GM12872 (cell line): ENCODE measurements around the gene SCIN.

Experiments used
- TF ChIP-seq, protein P1 (sequence below): IDR thresholded peaks from 3 replicates; pipeline ENCODE4 v1.5.1; 2011; ENCODE audit warnings: low read depth, mild to moderate bottlenecking, low read length, moderate library complexity; ENCODE audit not compliant: insufficient read depth

Gene SCIN

DNA sequence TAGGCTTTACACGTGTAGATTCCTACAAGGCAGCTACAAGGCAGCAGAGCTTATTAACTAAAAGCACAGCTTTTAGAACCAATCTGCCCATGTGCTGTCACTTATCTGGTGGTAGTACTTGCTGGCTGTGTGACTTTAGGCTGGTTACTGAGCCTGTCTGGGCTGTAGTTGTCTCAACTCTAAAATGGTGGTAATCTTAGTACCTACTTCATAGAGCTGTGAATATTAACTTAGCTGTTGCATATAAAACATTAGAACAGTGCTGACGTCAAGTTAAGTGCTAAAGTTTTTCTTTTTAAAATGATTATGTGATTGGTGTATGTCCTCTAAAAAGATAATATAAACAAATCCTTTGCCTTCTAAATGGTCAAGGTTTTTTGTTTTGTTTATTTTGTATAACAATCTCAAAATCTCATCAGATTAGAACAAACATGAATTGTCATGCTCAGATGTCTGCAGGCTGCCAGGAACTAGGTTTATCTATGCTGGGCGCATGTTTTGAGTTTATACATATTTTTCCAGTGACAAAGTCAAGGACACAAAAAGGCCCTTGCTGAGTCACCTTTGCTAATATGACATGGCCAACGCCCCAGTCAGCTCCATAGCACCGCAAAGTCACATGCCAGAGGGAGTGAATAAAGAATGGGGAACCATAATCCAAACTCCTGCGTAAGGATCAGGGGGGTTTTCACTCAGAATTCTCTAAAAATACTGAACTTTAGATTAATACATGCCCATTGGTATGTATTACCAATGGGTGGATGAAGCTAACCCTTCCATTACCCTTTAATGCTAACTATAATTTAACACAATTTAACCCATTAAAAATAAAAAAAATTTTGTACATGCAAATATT, 77.1 kb downstream of the SCIN start:
- TF ChIP-seq, protein P1, sequence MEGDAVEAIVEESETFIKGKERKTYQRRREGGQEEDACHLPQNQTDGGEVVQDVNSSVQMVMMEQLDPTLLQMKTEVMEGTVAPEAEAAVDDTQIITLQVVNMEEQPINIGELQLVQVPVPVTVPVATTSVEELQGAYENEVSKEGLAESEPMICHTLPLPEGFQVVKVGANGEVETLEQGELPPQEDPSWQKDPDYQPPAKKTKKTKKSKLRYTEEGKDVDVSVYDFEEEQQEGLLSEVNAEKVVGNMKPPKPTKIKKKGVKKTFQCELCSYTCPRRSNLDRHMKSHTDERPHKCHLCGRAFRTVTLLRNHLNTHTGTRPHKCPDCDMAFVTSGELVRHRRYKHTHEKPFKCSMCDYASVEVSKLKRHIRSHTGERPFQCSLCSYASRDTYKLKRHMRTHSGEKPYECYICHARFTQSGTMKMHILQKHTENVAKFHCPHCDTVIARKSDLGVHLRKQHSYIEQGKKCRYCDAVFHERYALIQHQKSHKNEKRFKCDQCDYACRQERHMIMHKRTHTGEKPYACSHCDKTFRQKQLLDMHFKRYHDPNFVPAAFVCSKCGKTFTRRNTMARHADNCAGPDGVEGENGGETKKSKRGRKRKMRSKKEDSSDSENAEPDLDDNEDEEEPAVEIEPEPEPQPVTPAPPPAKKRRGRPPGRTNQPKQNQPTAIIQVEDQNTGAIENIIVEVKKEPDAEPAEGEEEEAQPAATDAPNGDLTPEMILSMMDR, result no peak

DNA sequence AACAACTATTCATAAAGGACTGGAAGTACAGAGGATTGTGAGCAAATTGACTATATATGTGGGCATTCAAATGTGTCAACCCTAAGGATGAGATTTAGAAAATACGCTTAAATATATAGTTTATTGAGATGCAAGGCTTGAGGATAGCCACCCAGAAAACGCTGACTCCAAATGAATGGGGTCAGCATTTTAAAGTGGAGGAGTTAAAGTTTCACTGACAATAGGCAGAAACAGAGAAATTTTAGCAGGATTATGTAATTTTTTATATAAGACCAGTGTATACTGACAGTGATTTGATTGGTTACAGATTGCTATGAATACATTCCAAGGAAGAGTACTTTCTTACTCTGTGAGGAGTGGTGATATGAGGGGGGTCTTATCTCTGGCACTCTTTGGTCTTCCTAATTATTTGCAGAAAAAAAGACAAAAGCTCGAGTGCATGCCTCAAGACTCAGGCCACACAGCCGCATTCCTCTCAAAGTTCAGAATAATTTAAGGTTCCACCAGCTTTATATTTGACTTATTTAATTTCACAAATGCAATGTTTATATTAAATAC, 78.3 kb downstream of the SCIN start:
- TF ChIP-seq, protein P1, result no peak

DNA sequence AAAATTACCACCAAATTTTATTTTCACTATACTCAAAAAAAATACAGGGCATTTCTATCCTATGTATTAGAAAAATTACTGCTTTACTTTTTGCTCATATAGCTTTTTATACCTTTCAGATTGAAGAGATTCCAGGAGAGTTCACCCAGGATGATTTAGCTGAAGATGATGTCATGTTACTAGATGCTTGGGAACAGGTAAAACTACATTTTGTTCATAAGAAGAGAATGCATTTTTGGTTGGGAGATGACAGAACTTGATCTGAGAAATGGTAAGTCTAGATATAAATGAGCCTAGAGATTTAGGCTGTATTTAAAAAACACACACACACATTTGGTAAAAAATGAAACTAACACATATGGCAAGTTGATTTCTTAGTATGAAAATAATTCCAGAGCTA, 78.8 kb downstream of the SCIN start:
- TF ChIP-seq, protein P1, result no peak

DNA sequence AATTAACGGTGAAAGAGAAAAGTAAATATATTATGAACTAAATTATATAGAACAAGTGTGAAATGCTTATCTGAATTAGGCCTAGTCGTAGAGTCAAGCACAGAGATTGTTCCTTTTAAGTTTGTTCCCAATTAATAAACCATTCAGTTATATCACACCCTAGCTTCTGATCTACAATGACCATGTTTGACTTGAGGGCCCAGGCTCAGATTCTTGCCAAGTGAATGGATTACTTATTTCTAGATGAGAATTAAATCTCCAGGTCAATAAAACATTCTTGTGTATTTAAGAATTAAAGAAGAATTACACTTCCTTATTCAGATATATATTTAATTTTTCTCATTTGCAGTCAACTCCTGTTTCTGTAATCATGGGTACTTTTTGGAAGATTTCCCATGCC, 79.6 kb downstream of the SCIN start:
- TF ChIP-seq, protein P1, result no peak

DNA sequence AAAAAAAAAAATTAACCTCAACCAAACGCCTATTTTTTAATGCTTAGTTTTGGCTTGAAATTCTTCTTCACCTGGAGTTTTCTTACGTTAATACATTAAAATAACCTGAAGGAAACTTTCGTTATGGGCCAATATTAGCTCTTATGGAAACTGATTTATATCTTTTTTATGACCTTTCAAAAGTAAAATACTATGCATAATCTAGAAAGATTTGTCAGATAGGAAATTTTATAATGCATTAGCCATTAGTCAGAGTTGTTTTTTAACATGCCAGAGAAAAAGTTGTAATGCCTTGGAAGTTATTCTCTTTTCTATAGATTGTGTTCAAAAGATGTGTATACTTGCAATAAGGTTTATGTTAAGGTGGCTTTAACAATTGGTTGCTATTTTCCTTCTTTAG, 82.6 kb downstream of the SCIN start:
- TF ChIP-seq, protein P1, result no peak

DNA sequence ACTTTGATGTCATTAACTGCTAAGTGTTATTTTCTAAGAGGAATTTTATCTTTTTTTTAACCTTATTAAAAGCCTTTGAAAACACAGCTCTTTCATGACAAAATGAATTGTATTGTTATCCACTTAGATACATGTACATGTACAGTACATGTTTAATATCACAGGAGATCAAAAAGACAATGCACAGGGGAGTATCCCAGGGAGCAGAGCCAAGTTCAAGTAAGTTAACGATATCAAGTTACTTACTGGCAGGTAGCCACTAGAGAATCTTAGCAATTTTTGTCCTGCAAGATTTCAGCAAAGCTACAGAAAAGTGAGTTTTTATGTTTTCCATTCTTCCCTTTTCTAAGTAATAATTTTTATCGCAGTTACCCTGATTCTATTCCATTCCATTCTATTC, 83.0 kb downstream of the SCIN start:
- TF ChIP-seq, protein P1, result no peak

DNA sequence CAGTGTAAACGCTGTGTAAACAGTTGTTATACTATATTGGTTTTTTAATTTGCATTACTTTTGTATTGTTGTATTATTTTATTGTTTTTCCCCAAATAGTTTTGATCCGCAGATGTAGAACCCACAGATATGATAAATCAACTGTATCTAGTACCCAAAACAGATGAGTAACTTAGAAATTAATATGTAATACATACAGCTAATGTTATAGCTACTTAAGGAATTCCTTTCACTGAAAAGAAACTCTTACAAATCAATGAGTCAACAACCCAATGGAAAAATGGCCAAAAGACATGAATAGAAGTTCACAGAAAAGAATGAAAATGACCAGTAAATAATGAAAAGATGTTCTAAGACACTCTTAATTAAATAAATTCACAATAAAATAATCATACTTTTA, 84.6 kb downstream of the SCIN start:
- TF ChIP-seq, protein P1, result no peak
